ENCODE data around the gene BAHCC1.

DNA sequence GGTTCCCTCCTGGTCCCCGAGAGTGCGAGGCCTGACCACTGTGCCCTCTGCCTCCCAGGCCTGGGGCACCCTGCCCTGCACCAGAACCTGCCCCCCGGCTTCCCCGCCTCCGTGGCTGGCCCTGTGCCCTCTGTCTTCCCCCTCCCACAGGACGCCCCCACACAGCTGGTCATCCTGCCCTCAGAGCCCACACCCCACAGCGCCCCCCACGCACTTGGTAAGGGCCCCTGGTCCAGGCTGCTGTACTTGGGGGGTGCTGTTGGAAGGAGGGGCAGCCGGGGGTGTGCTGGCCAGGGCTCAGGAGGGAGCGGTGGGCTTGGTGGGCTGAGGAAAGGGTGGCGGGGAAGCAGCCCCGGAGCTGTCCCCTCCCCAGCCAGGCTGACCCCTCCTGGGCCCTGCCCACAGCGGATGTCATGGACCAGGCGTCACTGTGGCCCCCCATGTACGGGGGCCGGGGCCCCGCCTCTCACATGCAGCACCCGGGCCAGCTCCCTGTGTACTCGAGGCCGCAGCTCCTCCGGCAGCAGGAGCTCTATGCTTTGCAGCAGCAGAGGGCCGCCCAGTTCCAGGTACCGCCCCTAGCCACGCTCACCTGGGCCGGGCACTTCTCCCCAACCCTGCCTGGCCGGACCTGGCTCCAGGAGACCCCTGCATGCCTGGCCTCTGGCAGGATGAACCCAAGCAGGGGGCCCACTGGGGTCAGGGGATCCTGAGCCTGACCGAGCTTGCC lies 49.5 kb downstream of the BAHCC1 start:
- no peak for TF ChIP-seq EZH2phosphoT487 (IDR thresholded peaks at IDR 0.05)
- TF ChIP-seq, protein P1, sequence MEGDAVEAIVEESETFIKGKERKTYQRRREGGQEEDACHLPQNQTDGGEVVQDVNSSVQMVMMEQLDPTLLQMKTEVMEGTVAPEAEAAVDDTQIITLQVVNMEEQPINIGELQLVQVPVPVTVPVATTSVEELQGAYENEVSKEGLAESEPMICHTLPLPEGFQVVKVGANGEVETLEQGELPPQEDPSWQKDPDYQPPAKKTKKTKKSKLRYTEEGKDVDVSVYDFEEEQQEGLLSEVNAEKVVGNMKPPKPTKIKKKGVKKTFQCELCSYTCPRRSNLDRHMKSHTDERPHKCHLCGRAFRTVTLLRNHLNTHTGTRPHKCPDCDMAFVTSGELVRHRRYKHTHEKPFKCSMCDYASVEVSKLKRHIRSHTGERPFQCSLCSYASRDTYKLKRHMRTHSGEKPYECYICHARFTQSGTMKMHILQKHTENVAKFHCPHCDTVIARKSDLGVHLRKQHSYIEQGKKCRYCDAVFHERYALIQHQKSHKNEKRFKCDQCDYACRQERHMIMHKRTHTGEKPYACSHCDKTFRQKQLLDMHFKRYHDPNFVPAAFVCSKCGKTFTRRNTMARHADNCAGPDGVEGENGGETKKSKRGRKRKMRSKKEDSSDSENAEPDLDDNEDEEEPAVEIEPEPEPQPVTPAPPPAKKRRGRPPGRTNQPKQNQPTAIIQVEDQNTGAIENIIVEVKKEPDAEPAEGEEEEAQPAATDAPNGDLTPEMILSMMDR (IDR thresholded peaks at IDR 0.05) = no peak

Measured in neural progenitor cell (in vitro differentiated cells).